ENCODE data around the gene CREBZF. TPM values are rescaled to one million over a fixed set of nuclear protein-coding genes. Genes with fewer than 3 reads are reported as not detected.

CREBZF gene
- total and polyA plus RNA-seq, 9 of the 15 experiments (the other 6 are each of a cell fraction or from before 2014, with no cell fraction given), result 7.2 to 70.2 (median 40.5) TPM

GRCh38 chr11:85627998-85628770, 36.7 kb downstream of the CREBZF start, which contains the start of gene TMEM126B (continued):
- TF ChIP-seq ZBTB5 (IDR thresholded peaks at IDR 0.05), result no peak
- no peak for TF ChIP-seq NCOA4 (IDR thresholded peaks at IDR 0.05; ENCODE audit: partially characterized antibody)
- no peak for TF ChIP-seq SREBF1 (IDR thresholded peaks at IDR 0.05; ENCODE audit: borderline replicate concordance, low read depth, low read length)
- TF ChIP-seq ZNF143 (CRISPR knock-in tag; IDR thresholded peaks at IDR 0.05), result peak; percentile 84
- TF ChIP-seq SP2 (IDR thresholded peaks at IDR 0.05; ENCODE audit: extremely low read depth, low read depth, low read length, poor library complexity, severe bottlenecking), result peak; percentile 4
- peak; percentile 36; the same call in 1 of the 2 replicates for TF ChIP-seq L3MBTL2 (IDR thresholded peaks at IDR 0.05)
- no peak; the same call in 1 of the 2 replicates for TF ChIP-seq CC2D1A (IDR thresholded peaks at IDR 0.05)
- no peak; the same call in none of the 2 replicates for TF ChIP-seq SMARCA4 (IDR thresholded peaks at IDR 0.05)
- no peak for TF ChIP-seq RBM22 (IDR thresholded peaks at IDR 0.05; ENCODE audit: low read depth, low read length, poor library complexity, severe bottlenecking)
- TF ChIP-seq HCFC1 (IDR thresholded peaks at IDR 0.05; ENCODE audit: low read depth, low read length), result peak; percentile 70
- TF ChIP-seq MXD1 (CRISPR knock-in tag; IDR thresholded peaks at IDR 0.05; ENCODE audit: borderline replicate concordance, poor library complexity, severe bottlenecking), result no peak
- TF ChIP-seq ESRRA (IDR thresholded peaks at IDR 0.05; ENCODE audit: borderline replicate concordance, low read depth), result no peak; the same call in 1 of the 2 replicates
- no peak for TF ChIP-seq ZKSCAN8 (CRISPR knock-in tag; IDR thresholded peaks at IDR 0.05)
- TF ChIP-seq ZNF384 (IDR thresholded peaks at IDR 0.05; ENCODE audit: low read depth, low read length), result no peak
- TF ChIP-seq ZNF124 (CRISPR knock-in tag; IDR thresholded peaks at IDR 0.05), result no peak
- TF ChIP-seq STAT5A (IDR thresholded peaks at IDR 0.05; ENCODE audit: borderline replicate concordance, low read length), result peak; percentile 43; the same call in 1 of the 2 replicates
- TF ChIP-seq FOXJ2 (tag; IDR thresholded peaks at IDR 0.05), result 0 out of 2 replicates have a peak, but pooled peaks have one; percentile 19
- TF ChIP-seq PHF20 (IDR thresholded peaks at IDR 0.05; ENCODE audit: partially characterized antibody), result peak; percentile 87
- TF ChIP-seq ZNF24 (IDR thresholded peaks at IDR 0.05), result 0 out of 2 replicates have a peak, but pooled peaks have one; percentile 36
- no peak for TF ChIP-seq ZNF740 (CRISPR knock-in tag; IDR thresholded peaks at IDR 0.05)
- TF ChIP-seq ZNF740 (tag; IDR thresholded peaks at IDR 0.05), result no peak
- TF ChIP-seq ZNF41 (CRISPR knock-in tag; conservative IDR thresholded peaks at IDR 0.05), result 0 out of 2 replicates have a peak, but pooled peaks have one; percentile 16
- peak; percentile 72; the same call in 1 of the 2 replicates for TF ChIP-seq PML (IDR thresholded peaks at IDR 0.05; ENCODE audit: low read length)
- peak; percentile 43 for TF ChIP-seq SAP30 (IDR thresholded peaks at IDR 0.05; ENCODE audit: borderline replicate concordance, insufficient read depth, low read depth, low read length, poor library complexity, severe bottlenecking)
- peak; percentile 88 for TF ChIP-seq PHF8 (IDR thresholded peaks at IDR 0.05; ENCODE audit: borderline replicate concordance, low read length)

All from K562 (cell line).